Left colon (tissue), 2 donors: Measurements from ENCODE around the gene STK38. TPM values are rescaled to one million over a fixed set of nuclear protein-coding genes. Genes with fewer than 3 reads are reported as not detected.
"Not testable (repeated sequence)": the region's sequence is repeated elsewhere in the genome, so short reads cannot be mapped to it uniquely, and the experiment has no call there.

Experiments used
- ATAC-seq: fragments of 200-7000 bp; cut with Tn5 transposase; one replicate; pipeline ENCODE4 v1.9.1; 2020; ENCODE audit warnings: mild to moderate bottlenecking, moderate library complexity
- DNase-seq, 2 donors: peaks; one replicate each; pipeline ENCODE4 v3.0.0-alpha.2; 2020
- intact Hi-C, 2 donors: fragments of 100-400 bp; cut with DNase I in 1 of 2; cut with micrococcal nuclease in 1 of 2; formaldehyde crosslinking; loops; one replicate each; pipeline versions ENCODE4 v1.11.2 to v1.14.0; 2022; cut with DNase I, micrococcal nuclease
- total RNA-seq, 2 donors: library from RNA; stranded (reverse); fragmentation: NEBNext Ultra II Directional; extraction: Animal tissue kit (Norgen Biotek cat#: 25700); gene quantifications; one replicate each; pipeline ENCODE4 v1.2.1, GENCODE V29; 2021
- donor health status: DM: no; HTN: no; CAD: no.
- donor health status: DM: yes; HTN: yes; CAD: no.

The STK38 gene
- total RNA-seq, 2 donors from 2014 or later: 66.0 to 76.6 TPM

GRCh38 chr6:36504181-36504580 is 43.1 kb downstream of the STK38 start:
- no peak for DNase-seq
- intact Hi-C loops: no loop called here
- ATAC-seq: peak; percentile 38

- ATAC-seq (no peak), DNase-seq (no peak)
- intact Hi-C loops: no loop called here
These were observed 45.6 kb downstream of the STK38 start for GRCh38 chr6:36501686-36502085.

GRCh38 chr6:36499918-36500317 is 47.4 kb downstream of the STK38 start:
- intact Hi-C loops: no loop called here
- ATAC-seq (no peak), DNase-seq (no peak)

- DNase-seq (peak in 1 of 2 donors; percentile 22), ATAC-seq (peak; percentile 93)
- intact Hi-C loops: no loop called here
These were observed 52.2 kb downstream of the STK38 start for GRCh38 chr6:36495086-36495485.

- DNase-seq (no peak), ATAC-seq (no peak)
- intact Hi-C loops: no loop called here
These were observed 53.4 kb downstream of the STK38 start for GRCh38 chr6:36493859-36494258.

GRCh38 chr6:36493319-36493718 is 54.0 kb downstream of the STK38 start:
- no peak for ATAC-seq
- intact Hi-C loops: no loop called here
- no peak for DNase-seq

- ATAC-seq (no peak), DNase-seq (no peak)
- intact Hi-C loops: no loop called here
These were observed 54.7 kb downstream of the STK38 start for GRCh38 chr6:36492621-36493020.

- ATAC-seq (no peak), DNase-seq (no peak)
- intact Hi-C loops: no loop called here
These were observed 55.2 kb downstream of the STK38 start for GRCh38 chr6:36492092-36492491.

GRCh38 chr6:36491378-36491965 is 55.8 kb downstream of the STK38 start:
- no peak for DNase-seq
- ATAC-seq: no peak
- intact Hi-C loops: no loop called here

GRCh38 chr6:36489426-36489825 is 57.9 kb downstream of the STK38 start:
- intact Hi-C loops: no loop called here
- ATAC-seq: no peak
- no peak for DNase-seq

- no peak for DNase-seq
- intact Hi-C loops: no loop called here
These were observed 59.1 kb downstream of the STK38 start for GRCh38 chr6:36488221-36488620.

GRCh38 chr6:36487698-36488097 is 59.6 kb downstream of the STK38 start:
- DNase-seq (no peak), ATAC-seq (no peak)
- intact Hi-C loops: no loop called here

More at GRCh38 chr6:36488221-36488620, 59.1 kb downstream of the STK38 start:
- no peak for ATAC-seq

- ATAC-seq (no peak), DNase-seq (no peak)
- intact Hi-C loops: no loop called here
These were observed 62.5 kb downstream of the STK38 start for GRCh38 chr6:36484736-36485135.

- ATAC-seq: peak; percentile 6
- intact Hi-C loops, DNase-seq: not testable (repeated sequence)
These were observed 64.0 kb downstream of the STK38 start for GRCh38 chr6:36483326-36483725.

- no peak for ATAC-seq
- DNase-seq: no peak
- intact Hi-C loops: no loop called here
These were observed 68.0 kb downstream of the STK38 start for GRCh38 chr6:36479256-36479655.

GRCh38 chr6:36478051-36478526 is 69.2 kb downstream of the STK38 start:
- no peak for DNase-seq
- ATAC-seq: no peak
- intact Hi-C loops: no loop called here

GRCh38 chr6:36469946-36470345 is 77.3 kb downstream of the STK38 start:
- no peak for DNase-seq

GRCh38 chr6:36469148-36469661 is 78.1 kb downstream of the STK38 start:
- ATAC-seq: no peak

More at GRCh38 chr6:36469946-36470345, 77.3 kb downstream of the STK38 start:
- no peak for ATAC-seq
- intact Hi-C loops: no loop called here

GRCh38 chr6:36467625-36468024 is 79.7 kb downstream of the STK38 start:
- intact Hi-C loops: no loop called here
- no peak for DNase-seq
- ATAC-seq: no peak

More at GRCh38 chr6:36469148-36469661, 78.1 kb downstream of the STK38 start:
- no peak for DNase-seq
- intact Hi-C loops: no loop called here

- ATAC-seq: no peak
- intact Hi-C loops: no loop called here
These were observed 83.0 kb downstream of the STK38 start for GRCh38 chr6:36464233-36464632.

GRCh38 chr6:36463676-36464075 is 83.6 kb downstream of the STK38 start:
- intact Hi-C loops: no loop called here
- DNase-seq (no peak), ATAC-seq (no peak)

More at GRCh38 chr6:36464233-36464632, 83.0 kb downstream of the STK38 start:
- no peak for DNase-seq
